ENCODE data around the gene NAA25. TPM values are rescaled to one million over a fixed set of nuclear protein-coding genes. Genes with fewer than 3 reads are reported as not detected.

NAA25 gene
- polyA plus RNA-seq, 1 of the 3 experiments (the other 2 are of a cell fraction): 4.4 TPM

GRCh38 chr12:112005419-112006395 lies 102.9 kb downstream of the NAA25 start:
- Histone ChIP-seq H3K9ac (no peak overlapping the region), H3K9me3 (no peaks in the 10 kb centered on the region), H3K4me1 (ENCODE audit: control insufficient read depth in 1 of 2, insufficient read depth in 2 of 2, low read depth in 1 of 2, low read length in 1 of 2) (peaks cover 0 to 3% of the 10 kb centered on the region in 2 experiments; a peak in 1 of 4 replicates), H2AFZ (ENCODE audit: low read depth) (no peak overlapping the region), H3K9me2 (no peaks in the 10 kb centered on the region), H3K36me3 (replicated peaks in 1 of 2; ENCODE audit: control insufficient read depth in 1 of 2, insufficient read depth in 2 of 2, low read length in 1 of 2) (no peaks in the 10 kb centered on the region), H3K4me3 (ENCODE audit: low read depth in 2 of 2, low read length in 1 of 2) (no peak overlapping the region), H3K27me3 (ENCODE audit: insufficient read depth) (no peaks in the 10 kb centered on the region), H4K20me1 (ENCODE audit: insufficient read depth) (no peaks in the 10 kb centered on the region), H3K4me2 (peak overlapping the region; percentile 17; the same call in 1 of the 2 replicates), H3K27ac (ENCODE audit: low read depth in 2 of 2, low read length in 1 of 2) (no peak overlapping the region), H3K79me2 (ENCODE audit: insufficient read depth) (no peaks in the 10 kb centered on the region), H3F3A (replicated peaks; ENCODE audit: insufficient read depth) (peaks cover 3% of the 10 kb centered on the region)
- DNase-seq: no peak
- POLR2A ChIA-PET: no interaction called here
- 88% methylated on average over 6 of the region's 6 CpGs for WGBS (ENCODE audit: low lambda C conversion rate)
- CTCF ChIA-PET: no interaction called here
- TF ChIP-seq RFX5 (IDR thresholded peaks at IDR 0.05; ENCODE audit: low read length): no peak
- TF ChIP-seq FOSL2 (IDR thresholded peaks at IDR 0.05; ENCODE audit: borderline replicate concordance, low read depth): 0 out of 2 replicates have a peak, but pooled peaks have one; percentile 12

- WGBS (ENCODE audit: low lambda C conversion rate): 94% methylated on average over 3 of the region's 3 CpGs
- Histone ChIP-seq H3K4me1 (ENCODE audit: control insufficient read depth in 1 of 2, insufficient read depth in 2 of 2, low read depth in 1 of 2, low read length in 1 of 2) (peaks cover 0 to 3% of the 10 kb centered on the region in 2 experiments; a peak in 1 of 4 replicates), H3K4me2 (no peak overlapping the region), H2AFZ (ENCODE audit: low read depth) (no peak overlapping the region), H4K20me1 (ENCODE audit: insufficient read depth) (no peaks in the 10 kb centered on the region), H3K27ac (ENCODE audit: low read depth in 2 of 2, low read length in 1 of 2) (no peak overlapping the region), H3K9ac (no peak overlapping the region), H3K4me3 (ENCODE audit: low read depth in 2 of 2, low read length in 1 of 2) (no peak overlapping the region), H3K36me3 (replicated peaks in 1 of 2; ENCODE audit: control insufficient read depth in 1 of 2, insufficient read depth in 2 of 2, low read length in 1 of 2) (no peaks in the 10 kb centered on the region), H3K9me2 (no peaks in the 10 kb centered on the region), H3K79me2 (ENCODE audit: insufficient read depth) (no peaks in the 10 kb centered on the region), H3F3A (replicated peaks; ENCODE audit: insufficient read depth) (peaks cover 3% of the 10 kb centered on the region), H3K27me3 (ENCODE audit: insufficient read depth) (no peaks in the 10 kb centered on the region), H3K9me3 (no peaks in the 10 kb centered on the region)
- ChIA-PET CTCF (no interaction called here), POLR2A (no interaction called here)
- DNase-seq: no peak
- no peak for TF ChIP-seq GATA2 (CRISPR knock-in tag; IDR thresholded peaks at IDR 0.05)
- no peak for TF ChIP-seq YY1 (IDR thresholded peaks at IDR 0.05; ENCODE audit: low read depth)
- no peak for TF ChIP-seq IRF3 (IDR thresholded peaks at IDR 0.05; ENCODE audit: low read depth, low read length)
- no peak for TF ChIP-seq NRF1 (IDR thresholded peaks at IDR 0.05; ENCODE audit: low read depth, low read length)
- no peak for TF ChIP-seq MXI1 (IDR thresholded peaks at IDR 0.05; ENCODE audit: low read depth, low read length)
- TF ChIP-seq EZH2phosphoT487 (IDR thresholded peaks at IDR 0.05; ENCODE audit: borderline replicate concordance, low read depth): no peak
Observed at GRCh38 chr12:112004041-112004440, 104.5 kb downstream of the NAA25 start.

GRCh38 chr12:112001576-112001975 lies 107.0 kb downstream of the NAA25 start:
- H3K4me2 ChIP-seq: no peak overlapping the region
- peaks cover 0 to 3% of the 10 kb centered on the region in 2 experiments for H3K36me3 ChIP-seq (replicated peaks in 1 of 2; ENCODE audit: control insufficient read depth in 1 of 2, insufficient read depth in 2 of 2, low read length in 1 of 2)
- no peaks in the 10 kb centered on the region for H3K79me2 ChIP-seq (ENCODE audit: insufficient read depth)
- no peaks in the 10 kb centered on the region for H3K9me2 ChIP-seq
- H2AFZ ChIP-seq (ENCODE audit: low read depth): no peak overlapping the region
- DNase-seq: no peak
- H3K27ac ChIP-seq (ENCODE audit: low read depth in 2 of 2, low read length in 1 of 2): no peak overlapping the region
- no peak overlapping the region for H3K9ac ChIP-seq
- CTCF ChIA-PET: interaction anchor here (0.9 kb wide), 1 partner anchor 386 kb away, joined by 3 read pairs; no protein-coding TSS in a partner anchor
- H3K9me3 ChIP-seq: no peaks in the 10 kb centered on the region
- POLR2A ChIA-PET: interaction anchor here (0.6 to 1.3 kb wide), 2 partner anchors 11 to 1363 kb away, joined by 3 to 6 read pairs; partner anchors contain the start of genes ERP29 and TMEM116
- H3K4me1 ChIP-seq (ENCODE audit: control insufficient read depth in 1 of 2, insufficient read depth in 2 of 2, low read depth in 1 of 2, low read length in 1 of 2): peaks cover 0 to 3% of the 10 kb centered on the region in 2 experiments; a peak in 1 of 4 replicates
- H3K4me3 ChIP-seq (ENCODE audit: low read depth in 2 of 2, low read length in 1 of 2): no peak overlapping the region
- no peaks in the 10 kb centered on the region for H4K20me1 ChIP-seq (ENCODE audit: insufficient read depth)
- H3F3A ChIP-seq (replicated peaks; ENCODE audit: insufficient read depth): peaks cover 3% of the 10 kb centered on the region
- H3K27me3 ChIP-seq (ENCODE audit: insufficient read depth): no peaks in the 10 kb centered on the region
- TF ChIP-seq NFIC (IDR thresholded peaks at IDR 0.05; ENCODE audit: borderline replicate concordance): no peak
- TF ChIP-seq SMC3 (IDR thresholded peaks at IDR 0.05; ENCODE audit: low read depth, low read length): no peak
- no peak for TF ChIP-seq FOSL2 (IDR thresholded peaks at IDR 0.05; ENCODE audit: borderline replicate concordance, low read depth)
- no peak for TF ChIP-seq POLR2AphosphoS5 (IDR thresholded peaks at IDR 0.05; ENCODE audit: low read depth, low read length)
- TF ChIP-seq USF2 (IDR thresholded peaks at IDR 0.05; ENCODE audit: borderline replicate concordance, low read depth, low read length): no peak
- TF ChIP-seq RAD21 (IDR thresholded peaks at IDR 0.05; ENCODE audit: low read length): no peak
- TF ChIP-seq JUND (IDR thresholded peaks at IDR 0.05): no peak
- TF ChIP-seq MXI1 (IDR thresholded peaks at IDR 0.05; ENCODE audit: low read depth, low read length): no peak
- TF ChIP-seq ZBTB33 (IDR thresholded peaks at IDR 0.05; ENCODE audit: borderline replicate concordance, low read depth): no peak

Measured in SK-N-SH (cell line).